Hair follicle dermal papilla cell (primary cell): ENCODE measurements around the gene ZNF384. TPM values are rescaled to one million over a fixed set of nuclear protein-coding genes. Genes with fewer than 3 reads are reported as not detected.

ENCODE experiments used
- small RNA-seq: library from RNA; depleted of rRNA; stranded (forward); fragments of <200 nt; gene quantifications from one replicate; pipeline ENCODE3, GENCODE V24; 2012
- total RNA-seq: library from RNA; depleted of rRNA; stranded (reverse); fragments of >200 nt; gene quantifications from 2 replicates; pipeline ENCODE4 v1.2.3, GENCODE V29; 2012

Gene ZNF384
- total RNA-seq: 27.1 and 30.8 TPM in 2 replicates

DNA sequence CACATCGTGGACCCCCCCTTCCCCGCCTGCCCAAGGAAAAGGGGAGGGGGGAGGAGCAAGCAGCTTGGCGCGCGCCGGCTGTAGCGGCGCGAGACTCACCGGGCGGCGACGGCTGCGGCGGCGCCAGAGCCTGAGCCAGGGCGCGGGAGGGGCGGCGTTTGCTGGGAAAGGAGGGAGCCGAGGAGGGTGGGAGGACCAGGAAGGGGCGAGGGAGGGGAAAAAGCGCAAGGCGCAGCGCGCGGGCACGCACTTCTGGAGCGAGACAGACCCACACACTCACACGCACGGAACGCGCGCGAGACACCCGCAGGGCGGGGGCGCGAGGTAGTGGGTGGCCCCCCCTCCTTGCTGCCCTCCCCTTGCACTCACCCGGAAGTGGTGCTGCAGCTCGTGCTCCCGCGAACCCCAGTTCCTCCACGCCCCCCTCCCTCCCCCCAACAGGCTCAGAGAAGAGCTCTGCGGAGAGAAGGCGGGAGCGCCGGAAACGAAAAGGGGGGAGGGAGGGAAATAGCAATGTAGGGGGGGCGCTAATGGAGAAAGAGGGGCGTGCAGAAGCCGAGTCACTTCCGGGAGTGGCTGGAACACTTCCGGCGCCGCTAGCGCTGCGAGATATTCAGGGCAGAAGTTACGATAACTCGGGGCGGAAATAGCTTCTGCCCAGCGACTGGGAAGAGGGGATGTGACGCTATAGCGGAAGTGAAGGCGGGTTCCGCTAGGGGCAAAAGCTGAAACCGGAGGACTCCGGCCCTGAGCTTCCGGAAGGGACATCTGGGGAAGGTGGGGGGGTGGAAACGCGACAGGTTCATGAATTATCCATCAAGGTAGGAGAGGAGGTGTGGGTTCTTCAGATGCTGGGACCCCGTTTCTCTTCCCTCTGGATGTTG, at the start of gene ZNF384:
ZNF384 (minus strand) TSS at position 377 of the 884 bp plus-strand sequence. CDS start 9,855 bp downstream, outside the sequence.

DNA sequence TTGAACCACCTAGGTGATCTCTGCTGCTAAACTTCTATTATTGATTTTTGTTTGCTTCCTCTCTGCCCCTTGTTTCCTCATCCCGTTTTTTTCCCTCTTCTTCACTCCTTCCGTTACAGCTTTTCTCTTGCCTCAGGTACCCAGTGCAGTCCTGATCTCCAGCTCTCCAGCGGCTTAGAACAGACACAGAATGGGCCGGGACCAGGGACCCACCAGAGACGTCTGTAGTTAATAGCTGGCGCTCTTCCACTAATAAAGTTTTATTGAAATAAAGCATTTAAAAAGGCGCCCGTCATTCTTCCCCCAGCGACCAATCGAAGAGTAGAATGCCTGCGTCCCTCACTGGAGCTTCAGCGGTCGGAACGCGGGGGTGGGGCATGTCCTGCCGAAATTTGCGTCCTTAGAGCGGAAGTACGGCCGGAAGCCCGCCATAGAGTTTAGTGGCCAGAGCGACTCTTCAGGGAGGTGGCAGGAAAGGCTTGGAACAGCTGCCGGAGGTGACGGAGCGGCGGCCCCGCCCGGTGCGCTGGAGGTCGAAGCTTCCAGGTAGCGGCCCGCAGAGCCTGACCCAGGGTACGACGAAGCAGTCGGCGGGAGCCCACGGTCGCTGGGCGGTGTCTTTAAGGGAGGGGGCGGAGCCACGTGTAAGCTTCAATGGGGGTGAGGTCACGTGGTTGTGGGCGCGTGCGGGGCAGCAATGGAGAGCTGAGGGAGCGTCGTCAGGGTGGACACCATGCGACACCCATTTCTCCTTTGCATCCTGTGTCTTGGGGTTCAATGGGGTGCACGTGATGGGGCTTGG, 34.6 kb upstream of the ZNF384 start, which contains the start of gene COPS7A:
COPS7A (plus strand) TSS at position 440 of the 802 bp plus-strand sequence. CDS start 611 bp downstream, outside the sequence.

DNA sequence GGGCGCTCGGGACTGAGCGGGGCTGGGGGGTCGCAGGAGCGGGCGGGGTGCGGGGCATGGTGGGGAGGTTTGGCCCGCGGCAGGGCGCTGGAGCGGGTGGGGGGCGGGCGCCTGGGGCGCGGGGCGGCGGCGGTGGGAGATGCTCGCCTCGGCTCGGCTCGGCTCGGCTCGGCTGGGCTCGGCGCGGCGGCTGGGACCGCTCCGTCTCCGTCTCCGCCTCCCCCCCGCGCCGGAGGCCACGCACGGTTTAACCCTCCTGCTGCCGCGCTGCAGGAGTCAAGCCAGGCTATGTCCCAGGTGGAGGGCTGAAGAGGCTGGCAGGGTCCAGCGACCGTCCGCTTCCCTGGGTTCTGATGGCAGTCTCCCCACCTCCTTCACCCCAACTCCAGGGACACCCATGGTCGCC, 11.5 kb upstream of the ZNF384 start, which contains the start of gene PIANP:
PIANP (minus strand) TSS at position 170 of the 406 bp plus-strand sequence. CDS start 2,754 bp downstream, outside the sequence.

DNA sequence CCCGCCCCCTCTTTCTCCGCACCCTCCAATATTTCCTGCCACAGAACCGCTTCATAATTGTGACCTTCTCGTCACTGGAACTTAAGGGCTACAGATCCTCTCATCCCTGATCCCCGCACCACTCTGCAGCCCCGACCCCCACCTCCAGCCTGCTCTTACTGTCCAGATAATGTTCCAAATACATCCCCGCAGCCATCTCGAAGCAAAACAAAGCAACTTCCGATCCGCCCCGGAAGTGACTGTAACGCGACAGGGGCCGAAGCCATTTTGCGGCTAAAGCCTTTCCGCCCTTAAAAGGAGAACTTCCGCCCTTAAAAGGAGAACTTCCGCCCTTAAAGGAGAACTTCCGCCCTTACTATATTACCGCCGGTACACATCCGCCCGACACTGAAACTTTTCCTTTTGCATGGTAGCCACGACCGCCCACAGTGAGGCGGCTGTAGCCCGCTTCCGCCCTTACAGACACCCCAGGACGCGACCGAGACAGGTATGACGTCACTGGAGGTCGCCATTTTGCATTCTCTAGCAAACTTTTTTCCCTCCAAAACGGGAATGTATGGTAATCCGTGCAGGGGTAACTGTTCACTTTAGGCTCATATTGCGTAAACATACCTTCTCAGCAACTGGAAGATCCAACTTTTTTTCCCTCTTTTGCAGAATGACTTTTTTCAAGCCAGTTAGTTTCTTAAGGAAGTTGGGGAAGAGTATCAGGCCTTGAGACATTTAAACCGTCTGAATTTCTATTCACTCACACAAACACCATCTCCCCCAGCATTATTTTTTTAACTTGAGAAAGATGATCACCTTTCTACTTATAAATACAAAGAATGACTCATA, 26.1 kb downstream of the ZNF384 start, which contains the start of gene ING4:
ING4 (minus strand) TSS at position 214 of the 837 bp plus-strand sequence; CDS start at position 196, 18 bp downstream.

DNA sequence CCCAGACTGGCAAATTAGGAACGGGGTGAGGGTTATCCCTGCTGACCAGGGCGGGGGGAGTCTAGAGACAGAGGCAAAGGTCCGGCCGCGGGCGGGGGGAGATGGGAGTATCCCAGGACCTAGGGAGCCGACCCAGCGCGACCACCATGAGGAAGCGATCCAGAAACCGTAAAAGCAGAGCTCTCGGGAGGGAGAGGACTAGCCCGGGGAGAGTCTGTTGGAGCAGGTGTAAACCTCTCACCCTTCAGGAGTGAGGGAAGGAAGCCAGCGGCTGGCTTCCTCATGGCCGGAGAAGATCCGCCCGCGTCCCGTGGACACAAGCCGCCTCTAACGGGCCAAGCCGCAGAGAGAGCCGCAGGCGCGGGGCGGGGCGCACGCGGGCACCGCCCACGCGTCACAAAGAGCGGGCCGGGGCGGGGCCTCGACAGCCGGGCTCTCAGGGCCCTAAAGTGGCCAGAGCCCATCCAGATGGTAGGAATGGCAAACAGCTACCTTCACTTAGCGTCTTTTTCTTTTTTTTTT, 42.0 kb downstream of the ZNF384 start, which contains the start of gene ACRBP:
ACRBP (minus strand) TSS at position 350 of the 522 bp plus-strand sequence; CDS start at position 284, 66 bp downstream.

DNA sequence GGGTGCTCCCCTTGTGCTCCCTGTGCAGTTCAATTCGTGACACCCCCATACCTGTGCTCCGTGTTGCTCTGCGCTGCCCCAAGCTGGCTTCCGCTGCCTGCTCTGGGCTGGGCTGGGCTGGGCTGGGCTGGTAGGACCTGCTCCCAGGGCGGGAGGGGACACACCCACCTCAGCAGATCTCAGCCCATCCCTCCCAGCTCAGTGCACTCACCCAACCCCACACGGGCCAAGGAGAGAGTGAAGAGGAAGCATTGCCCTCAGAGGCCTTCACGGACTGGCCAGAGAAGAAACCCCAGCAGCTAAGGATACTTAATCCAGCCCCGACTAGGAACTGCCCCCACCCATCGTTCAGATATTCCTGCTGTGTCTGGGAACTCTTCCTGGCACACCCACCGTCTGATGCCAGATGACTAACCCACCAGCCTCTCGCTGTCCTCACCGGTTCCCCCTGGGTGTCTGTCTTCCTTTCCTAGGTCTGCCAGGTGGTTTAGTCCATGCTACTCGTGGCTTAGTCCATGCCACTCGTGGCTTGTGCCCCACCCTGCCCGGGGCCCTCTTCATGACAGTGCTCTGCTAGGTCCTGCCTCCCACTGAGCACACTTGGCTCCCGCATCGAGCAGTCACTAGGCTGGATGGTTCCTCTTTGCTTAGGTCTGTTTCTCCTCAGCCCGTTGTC, 53.2 kb downstream of the ZNF384 start, which contains the start of gene LPAR5:
LPAR5 (minus strand) TSS at position 104 of the 676 bp plus-strand sequence. CDS start 14,711 bp downstream, outside the sequence.

Small RNA genes lying within 50 kb of the gene (small RNA-seq; reads per million reads assigned to genes)
- gene RNU6-781P: not detected

Other genes with a start within 250 kb of the ZNF384 start
- 0.36 TPM in 1 of 2 replicates, not detected in the other for gene CD27, start 244.4 kb downstream of the ZNF384 start, total RNA-seq
- 15.9 and 18.1 TPM in 2 replicates for gene TAPBPL, start 237.3 kb downstream of the ZNF384 start, total RNA-seq
- gene VAMP1, start 218.7 kb downstream of the ZNF384 start, total RNA-seq: 10.2 and 10.6 TPM in 2 replicates
- 37.6 and 46.0 TPM in 2 replicates for gene MRPL51, start 196.1 kb downstream of the ZNF384 start, total RNA-seq
- gene NCAPD2, start 195.3 kb downstream of the ZNF384 start, total RNA-seq: 28.1 and 28.2 TPM in 2 replicates
- gene GAPDH, start 154.9 kb downstream of the ZNF384 start, total RNA-seq: 5,670 and 6,868 TPM in 2 replicates
- gene IFFO1, start 133.3 kb downstream of the ZNF384 start, total RNA-seq: 13.8 and 16.5 TPM in 2 replicates
- 25.9 and 29.0 TPM in 2 replicates for gene NOP2, start 121.1 kb downstream of the ZNF384 start, total RNA-seq
- gene CHD4, start 82.0 kb downstream of the ZNF384 start, total RNA-seq: 197 and 241 TPM in 2 replicates
- gene LPAR5, start 53.4 kb downstream of the ZNF384 start, total RNA-seq: 0.12 TPM in 1 of 2 replicates, not detected in the other
- 0.16 TPM in 1 of 2 replicates, not detected in the other for gene ACRBP, start 41.9 kb downstream of the ZNF384 start, total RNA-seq
- gene ING4, start 26.3 kb downstream of the ZNF384 start, total RNA-seq: 36.5 and 40.1 TPM in 2 replicates
- gene PIANP, start 11.4 kb upstream of the ZNF384 start, total RNA-seq: 0.24 and 2.1 TPM in 2 replicates
- gene COPS7A, start 34.7 kb upstream of the ZNF384 start, total RNA-seq: 98.8 and 101 TPM in 2 replicates
- gene MLF2, start 63.8 kb upstream of the ZNF384 start, total RNA-seq: 171 and 183 TPM in 2 replicates
- gene PTMS, start 77.0 kb upstream of the ZNF384 start, total RNA-seq: 84.2 and 108 TPM in 2 replicates
- gene LAG3, start 83.1 kb upstream of the ZNF384 start, total RNA-seq: 0.16 and 0.61 TPM in 2 replicates
- 1.7 and 3.2 TPM in 2 replicates for gene CD4, start 100.2 kb upstream of the ZNF384 start, total RNA-seq
- 4.6 and 7.3 TPM in 2 replicates for gene GPR162, start 132.4 kb upstream of the ZNF384 start, total RNA-seq
- 72.1 and 81.9 TPM in 2 replicates for gene P3H3, start 139.0 kb upstream of the ZNF384 start, total RNA-seq
- gene GNB3, start 151.6 kb upstream of the ZNF384 start, total RNA-seq: 1.9 and 5.8 TPM in 2 replicates
- 1.5 and 3.3 TPM in 2 replicates for gene CDCA3, start 161.9 kb upstream of the ZNF384 start, total RNA-seq
- 87.1 and 94.1 TPM in 2 replicates for gene USP5, start 162.8 kb upstream of the ZNF384 start, total RNA-seq
- 504 and 543 TPM in 2 replicates for gene TPI1, start 178.2 kb upstream of the ZNF384 start, total RNA-seq
- 10.4 and 11.8 TPM in 2 replicates for gene SPSB2, start 183.9 kb upstream of the ZNF384 start, total RNA-seq
- 6.9 and 8.9 TPM in 2 replicates for gene LRRC23, start 215.4 kb upstream of the ZNF384 start, total RNA-seq
- gene ENO2, start 225.2 kb upstream of the ZNF384 start, total RNA-seq: 8.0 and 11.4 TPM in 2 replicates
- gene ATN1, start 238.6 kb upstream of the ZNF384 start, total RNA-seq: 19.8 TPM in 2 replicates